GM18861 (cell line): Measurements from ENCODE around the gene ZNF280A.
"Not testable (repeated sequence)": the region's sequence is repeated elsewhere in the genome, so short reads cannot be mapped to it uniquely, and the experiment has no call there.

Experiments used
- ATAC-seq: cut with Tn5 transposase; IDR thresholded peaks from one replicate; pipeline ENCODE4 v1.9.1; 2021; ENCODE audit not compliant: unreplicated experiment

ZNF280A gene

GRCh38 chr22:22474733-22475132 lies 45.3 kb downstream of the ZNF280A start:
- no peak for ATAC-seq

GRCh38 chr22:22471104-22471503 lies 49.0 kb downstream of the ZNF280A start:
- ATAC-seq: not testable (repeated sequence)

GRCh38 chr22:22469527-22469926 lies 50.5 kb downstream of the ZNF280A start:
- ATAC-seq: no peak

GRCh38 chr22:22468794-22469469 lies 51.1 kb downstream of the ZNF280A start:
- ATAC-seq: not testable (repeated sequence)

- no peak for ATAC-seq
These were observed 53.0 kb downstream of the ZNF280A start for GRCh38 chr22:22467112-22467511.

DNA sequence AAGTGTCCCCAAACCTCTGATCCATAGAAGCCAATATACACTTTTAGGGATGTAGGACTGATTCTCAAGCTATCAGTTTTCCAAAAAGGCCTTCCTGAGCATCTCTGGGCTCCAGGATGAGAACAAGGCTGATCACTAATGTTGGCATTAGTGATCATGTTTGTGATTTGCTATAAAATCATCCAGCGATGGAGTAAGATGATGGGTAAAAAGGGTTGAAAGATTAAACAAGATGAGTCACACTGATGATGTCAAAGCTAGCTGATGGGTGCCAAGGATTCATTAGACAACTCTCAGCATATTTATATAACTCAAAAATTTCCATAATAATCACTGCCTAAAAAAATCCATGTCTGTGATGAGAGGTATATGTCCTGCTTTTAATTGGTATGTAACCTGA lies 54.3 kb downstream of the ZNF280A start:
- no peak for ATAC-seq

- ATAC-seq: no peak
These were observed 54.9 kb downstream of the ZNF280A start for GRCh38 chr22:22465094-22465602.

DNA sequence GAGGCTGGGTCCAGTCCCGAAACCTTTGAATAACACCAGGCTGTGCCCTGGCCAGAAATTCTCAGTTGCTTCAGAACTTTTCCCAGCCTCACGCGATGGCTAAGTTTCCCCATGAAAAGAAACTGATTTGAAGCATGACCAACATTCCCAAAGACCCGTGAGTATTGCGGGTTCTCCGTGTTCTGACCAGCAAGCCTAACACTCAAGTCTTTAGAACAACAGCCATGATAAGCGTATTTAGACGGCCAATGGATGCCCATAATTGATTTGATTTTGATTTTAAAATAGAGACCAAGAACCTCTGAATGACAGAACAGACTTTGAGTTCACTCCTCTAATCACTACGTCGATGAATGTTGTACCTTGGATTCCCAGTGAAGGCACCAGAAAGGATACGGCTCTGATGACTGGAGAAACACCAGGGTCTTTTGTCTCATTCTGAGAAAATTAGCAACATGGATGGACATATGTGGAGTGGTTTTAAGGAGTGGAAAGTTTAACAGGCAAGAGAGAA lies 55.5 kb downstream of the ZNF280A start:
- ATAC-seq: no peak

GRCh38 chr22:22463855-22464540 lies 56.1 kb downstream of the ZNF280A start:
- no peak for ATAC-seq
